Measurements from ENCODE around the gene DHDH.

DNA sequence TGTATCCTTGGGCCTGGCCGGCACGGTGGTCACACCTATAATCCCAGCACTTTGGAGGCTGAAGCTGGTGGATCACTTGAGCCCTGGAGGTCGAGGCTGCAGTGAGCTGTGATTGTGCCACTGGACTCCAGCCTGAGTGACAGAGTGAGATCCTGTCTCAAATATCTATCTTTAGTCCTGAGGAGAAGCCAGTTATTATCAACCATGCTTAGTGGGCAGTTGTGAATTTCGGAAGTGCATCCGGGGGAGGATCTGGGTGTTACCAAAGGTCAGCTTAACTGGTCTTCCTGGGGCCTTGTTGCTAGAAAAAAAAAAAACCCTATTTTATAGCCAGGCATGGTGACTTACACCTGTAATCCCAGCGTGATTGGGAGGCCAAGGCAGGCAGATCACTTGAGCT lies 9.6 kb downstream of the DHDH start:
- TF ChIP-seq, protein P1, sequence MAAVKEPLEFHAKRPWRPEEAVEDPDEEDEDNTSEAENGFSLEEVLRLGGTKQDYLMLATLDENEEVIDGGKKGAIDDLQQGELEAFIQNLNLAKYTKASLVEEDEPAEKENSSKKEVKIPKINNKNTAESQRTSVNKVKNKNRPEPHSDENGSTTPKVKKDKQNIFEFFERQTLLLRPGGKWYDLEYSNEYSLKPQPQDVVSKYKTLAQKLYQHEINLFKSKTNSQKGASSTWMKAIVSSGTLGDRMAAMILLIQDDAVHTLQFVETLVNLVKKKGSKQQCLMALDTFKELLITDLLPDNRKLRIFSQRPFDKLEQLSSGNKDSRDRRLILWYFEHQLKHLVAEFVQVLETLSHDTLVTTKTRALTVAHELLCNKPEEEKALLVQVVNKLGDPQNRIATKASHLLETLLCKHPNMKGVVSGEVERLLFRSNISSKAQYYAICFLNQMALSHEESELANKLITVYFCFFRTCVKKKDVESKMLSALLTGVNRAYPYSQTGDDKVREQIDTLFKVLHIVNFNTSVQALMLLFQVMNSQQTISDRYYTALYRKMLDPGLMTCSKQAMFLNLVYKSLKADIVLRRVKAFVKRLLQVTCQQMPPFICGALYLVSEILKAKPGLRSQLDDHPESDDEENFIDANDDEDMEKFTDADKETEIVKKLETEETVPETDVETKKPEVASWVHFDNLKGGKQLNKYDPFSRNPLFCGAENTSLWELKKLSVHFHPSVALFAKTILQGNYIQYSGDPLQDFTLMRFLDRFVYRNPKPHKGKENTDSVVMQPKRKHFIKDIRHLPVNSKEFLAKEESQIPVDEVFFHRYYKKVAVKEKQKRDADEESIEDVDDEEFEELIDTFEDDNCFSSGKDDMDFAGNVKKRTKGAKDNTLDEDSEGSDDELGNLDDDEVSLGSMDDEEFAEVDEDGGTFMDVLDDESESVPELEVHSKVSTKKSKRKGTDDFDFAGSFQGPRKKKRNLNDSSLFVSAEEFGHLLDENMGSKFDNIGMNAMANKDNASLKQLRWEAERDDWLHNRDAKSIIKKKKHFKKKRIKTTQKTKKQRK (IDR thresholded peaks at IDR 0.05; ENCODE audit: low read length), result no peak
- TF ChIP-seq, protein P2, sequence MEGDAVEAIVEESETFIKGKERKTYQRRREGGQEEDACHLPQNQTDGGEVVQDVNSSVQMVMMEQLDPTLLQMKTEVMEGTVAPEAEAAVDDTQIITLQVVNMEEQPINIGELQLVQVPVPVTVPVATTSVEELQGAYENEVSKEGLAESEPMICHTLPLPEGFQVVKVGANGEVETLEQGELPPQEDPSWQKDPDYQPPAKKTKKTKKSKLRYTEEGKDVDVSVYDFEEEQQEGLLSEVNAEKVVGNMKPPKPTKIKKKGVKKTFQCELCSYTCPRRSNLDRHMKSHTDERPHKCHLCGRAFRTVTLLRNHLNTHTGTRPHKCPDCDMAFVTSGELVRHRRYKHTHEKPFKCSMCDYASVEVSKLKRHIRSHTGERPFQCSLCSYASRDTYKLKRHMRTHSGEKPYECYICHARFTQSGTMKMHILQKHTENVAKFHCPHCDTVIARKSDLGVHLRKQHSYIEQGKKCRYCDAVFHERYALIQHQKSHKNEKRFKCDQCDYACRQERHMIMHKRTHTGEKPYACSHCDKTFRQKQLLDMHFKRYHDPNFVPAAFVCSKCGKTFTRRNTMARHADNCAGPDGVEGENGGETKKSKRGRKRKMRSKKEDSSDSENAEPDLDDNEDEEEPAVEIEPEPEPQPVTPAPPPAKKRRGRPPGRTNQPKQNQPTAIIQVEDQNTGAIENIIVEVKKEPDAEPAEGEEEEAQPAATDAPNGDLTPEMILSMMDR (CRISPR knock-in tag; IDR thresholded peaks at IDR 0.05), result no peak
